HG03095 (cell line): Measurements from ENCODE around the gene AMD1.
A peak's percentile ranks its signal among the peaks of the same experiment; 100 is the strongest.
"Not testable (repeated sequence)": the region's sequence is repeated elsewhere in the genome, so short reads cannot be mapped to it uniquely, and the experiment has no call there.

Experiments used
- ATAC-seq: cut with Tn5 transposase; IDR thresholded peaks from one replicate; pipeline ENCODE4 v1.9.1; 2021; ENCODE audit warnings: moderate library complexity; ENCODE audit not compliant: unreplicated experiment

The AMD1 gene

GRCh38 chr6:110873981-110874879 lies at the start of gene AMD1:
Gene AMD1 (plus strand): TSS chr6:110874785. CDS start chr6:110875106, 321 bp downstream.
- peak; percentile 66 for ATAC-seq

- ATAC-seq = no peak
Measured at GRCh38 chr6:110826236-110827129, 48.1 kb upstream of the AMD1 start.

- no peak for ATAC-seq
Measured at GRCh38 chr6:110828396-110828795, 46.2 kb upstream of the AMD1 start.

GRCh38 chr6:110831405-110831804 lies 43.2 kb upstream of the AMD1 start:
- ATAC-seq = no peak

GRCh38 chr6:110833831-110834230 lies 40.8 kb upstream of the AMD1 start:
- ATAC-seq = no peak

GRCh38 chr6:110835751-110836150 lies 38.8 kb upstream of the AMD1 start:
- not testable (repeated sequence) for ATAC-seq

GRCh38 chr6:110841266-110841665 lies 33.3 kb upstream of the AMD1 start:
- no peak for ATAC-seq

- no peak for ATAC-seq
Measured at GRCh38 chr6:110849781-110850180, 24.8 kb upstream of the AMD1 start.

GRCh38 chr6:110852773-110853172 lies 21.8 kb upstream of the AMD1 start:
- ATAC-seq = no peak

- ATAC-seq = no peak
Measured at GRCh38 chr6:110853754-110854477, 20.7 kb upstream of the AMD1 start.

- no peak for ATAC-seq
Measured at GRCh38 chr6:110856296-110856695, 18.3 kb upstream of the AMD1 start.

GRCh38 chr6:110858016-110858415 lies 16.6 kb upstream of the AMD1 start:
- no peak for ATAC-seq

GRCh38 chr6:110858562-110859214 lies 15.9 kb upstream of the AMD1 start:
- no peak for ATAC-seq

- ATAC-seq = no peak
Measured at GRCh38 chr6:110859335-110859792, 15.2 kb upstream of the AMD1 start.

- no peak for ATAC-seq
Measured at GRCh38 chr6:110864824-110865223, 9.8 kb upstream of the AMD1 start.

- ATAC-seq = peak; percentile 6
Measured at GRCh38 chr6:110874880-110875547, 429 bp downstream of the AMD1 start.

- peak; percentile 10 for ATAC-seq
Measured at GRCh38 chr6:110875548-110876169, 1.1 kb downstream of the AMD1 start.

GRCh38 chr6:110876170-110876773 lies 1.7 kb downstream of the AMD1 start:
- peak; percentile 41 for ATAC-seq
